Measurements from ENCODE around the gene EPM2A. TPM values are rescaled to one million over a fixed set of nuclear protein-coding genes. Genes with fewer than 3 reads are reported as not detected.

EPM2A gene
- total and polyA plus RNA-seq, 2 experiments from 2014 or later = 3.7 to 17.8 TPM

DNA sequence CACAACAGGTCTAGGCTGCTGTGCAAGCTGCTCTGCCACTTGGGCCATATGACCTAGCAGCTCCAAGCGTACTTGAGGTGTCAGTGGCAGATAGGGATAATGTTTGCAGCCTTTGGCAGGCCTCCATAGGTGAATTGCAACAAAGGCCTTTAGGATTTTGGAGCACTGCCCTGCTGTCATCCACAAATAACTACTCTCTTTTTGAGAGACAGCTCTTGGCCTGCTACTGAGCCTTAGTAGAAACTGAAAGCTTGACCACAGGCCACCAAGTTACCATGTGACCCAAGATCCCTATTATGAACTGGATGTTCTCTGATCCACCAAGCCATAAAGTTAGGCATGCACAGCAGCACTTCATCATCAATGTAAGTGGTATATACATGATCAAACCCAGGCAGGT, 49.4 kb upstream of the EPM2A start (continued):
- TF ChIP-seq, protein P1, sequence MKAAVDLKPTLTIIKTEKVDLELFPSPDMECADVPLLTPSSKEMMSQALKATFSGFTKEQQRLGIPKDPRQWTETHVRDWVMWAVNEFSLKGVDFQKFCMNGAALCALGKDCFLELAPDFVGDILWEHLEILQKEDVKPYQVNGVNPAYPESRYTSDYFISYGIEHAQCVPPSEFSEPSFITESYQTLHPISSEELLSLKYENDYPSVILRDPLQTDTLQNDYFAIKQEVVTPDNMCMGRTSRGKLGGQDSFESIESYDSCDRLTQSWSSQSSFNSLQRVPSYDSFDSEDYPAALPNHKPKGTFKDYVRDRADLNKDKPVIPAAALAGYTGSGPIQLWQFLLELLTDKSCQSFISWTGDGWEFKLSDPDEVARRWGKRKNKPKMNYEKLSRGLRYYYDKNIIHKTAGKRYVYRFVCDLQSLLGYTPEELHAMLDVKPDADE (IDR thresholded peaks at IDR 0.05) = no peak
- TF ChIP-seq STAT1 (IDR thresholded peaks at IDR 0.05; ENCODE audit: unreplicated experiment) (no peak), NANOG (IDR thresholded peaks at IDR 0.05; ENCODE audit: borderline replicate concordance) (no peak), EZH2phosphoT487 (IDR thresholded peaks at IDR 0.05; ENCODE audit: unreplicated experiment) (no peak), ZNF331 (CRISPR knock-in tag; IDR thresholded peaks at IDR 0.05; ENCODE audit: low read depth) (no peak), POLR2AphosphoS5 (IDR thresholded peaks at IDR 0.05; ENCODE audit: low read depth) (no peak), EZH2 (IDR thresholded peaks at IDR 0.05; ENCODE audit: low read depth, unreplicated experiment) (no peak), ZNF114 (CRISPR knock-in tag; IDR thresholded peaks at IDR 0.05) (no peak), CREB1 (CRISPR knock-in tag; IDR thresholded peaks at IDR 0.05; ENCODE audit: low read depth) (no peak)
- TF ChIP-seq, protein P2, sequence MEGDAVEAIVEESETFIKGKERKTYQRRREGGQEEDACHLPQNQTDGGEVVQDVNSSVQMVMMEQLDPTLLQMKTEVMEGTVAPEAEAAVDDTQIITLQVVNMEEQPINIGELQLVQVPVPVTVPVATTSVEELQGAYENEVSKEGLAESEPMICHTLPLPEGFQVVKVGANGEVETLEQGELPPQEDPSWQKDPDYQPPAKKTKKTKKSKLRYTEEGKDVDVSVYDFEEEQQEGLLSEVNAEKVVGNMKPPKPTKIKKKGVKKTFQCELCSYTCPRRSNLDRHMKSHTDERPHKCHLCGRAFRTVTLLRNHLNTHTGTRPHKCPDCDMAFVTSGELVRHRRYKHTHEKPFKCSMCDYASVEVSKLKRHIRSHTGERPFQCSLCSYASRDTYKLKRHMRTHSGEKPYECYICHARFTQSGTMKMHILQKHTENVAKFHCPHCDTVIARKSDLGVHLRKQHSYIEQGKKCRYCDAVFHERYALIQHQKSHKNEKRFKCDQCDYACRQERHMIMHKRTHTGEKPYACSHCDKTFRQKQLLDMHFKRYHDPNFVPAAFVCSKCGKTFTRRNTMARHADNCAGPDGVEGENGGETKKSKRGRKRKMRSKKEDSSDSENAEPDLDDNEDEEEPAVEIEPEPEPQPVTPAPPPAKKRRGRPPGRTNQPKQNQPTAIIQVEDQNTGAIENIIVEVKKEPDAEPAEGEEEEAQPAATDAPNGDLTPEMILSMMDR (conservative IDR thresholded peaks at IDR 0.05; ENCODE audit: low read depth in 2 of 2) = no peak

DNA sequence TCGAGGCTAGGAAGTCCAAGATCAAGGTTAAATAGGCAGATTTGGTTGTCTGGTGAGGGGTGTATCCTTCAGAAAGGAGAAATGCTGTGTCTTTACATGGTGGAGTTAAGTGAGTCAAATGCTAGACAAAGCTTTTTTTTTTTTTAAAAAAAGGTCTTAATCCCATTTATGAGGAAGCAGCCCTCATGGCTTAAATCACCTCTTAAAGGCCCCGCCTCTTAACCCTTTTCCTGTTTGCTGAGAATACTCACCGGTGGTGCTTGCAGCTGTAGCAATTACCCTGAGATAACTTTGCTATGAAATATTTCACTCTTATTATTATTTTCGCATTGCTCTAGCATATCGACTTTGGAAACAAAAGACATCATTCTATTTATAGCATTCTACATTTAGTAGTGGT, 48.5 kb upstream of the EPM2A start:
- no peak for DNase-seq (ENCODE audit: low spot score)
- no peaks in the 10 kb centered on the region for H3K4me1 Mint-ChIP-seq
- H3K27me3 Mint-ChIP-seq (ENCODE audit: insufficient read depth, low read depth, poor library complexity) = no peaks in the 10 kb centered on the region
- TF ChIP-seq, protein P1 (IDR thresholded peaks at IDR 0.05) = no peak
- TF ChIP-seq, protein P2 (conservative IDR thresholded peaks at IDR 0.05; ENCODE audit: low read depth in 2 of 2) = no peak
- TF ChIP-seq EZH2phosphoT487 (IDR thresholded peaks at IDR 0.05; ENCODE audit: unreplicated experiment) = no peak
- no peak for TF ChIP-seq JUNB (IDR thresholded peaks at IDR 0.05; ENCODE audit: unreplicated experiment)
- no peak for TF ChIP-seq NANOG (IDR thresholded peaks at IDR 0.05; ENCODE audit: borderline replicate concordance)
- TF ChIP-seq CREB1 (CRISPR knock-in tag; IDR thresholded peaks at IDR 0.05; ENCODE audit: low read depth) = no peak
- TF ChIP-seq, protein P3, sequence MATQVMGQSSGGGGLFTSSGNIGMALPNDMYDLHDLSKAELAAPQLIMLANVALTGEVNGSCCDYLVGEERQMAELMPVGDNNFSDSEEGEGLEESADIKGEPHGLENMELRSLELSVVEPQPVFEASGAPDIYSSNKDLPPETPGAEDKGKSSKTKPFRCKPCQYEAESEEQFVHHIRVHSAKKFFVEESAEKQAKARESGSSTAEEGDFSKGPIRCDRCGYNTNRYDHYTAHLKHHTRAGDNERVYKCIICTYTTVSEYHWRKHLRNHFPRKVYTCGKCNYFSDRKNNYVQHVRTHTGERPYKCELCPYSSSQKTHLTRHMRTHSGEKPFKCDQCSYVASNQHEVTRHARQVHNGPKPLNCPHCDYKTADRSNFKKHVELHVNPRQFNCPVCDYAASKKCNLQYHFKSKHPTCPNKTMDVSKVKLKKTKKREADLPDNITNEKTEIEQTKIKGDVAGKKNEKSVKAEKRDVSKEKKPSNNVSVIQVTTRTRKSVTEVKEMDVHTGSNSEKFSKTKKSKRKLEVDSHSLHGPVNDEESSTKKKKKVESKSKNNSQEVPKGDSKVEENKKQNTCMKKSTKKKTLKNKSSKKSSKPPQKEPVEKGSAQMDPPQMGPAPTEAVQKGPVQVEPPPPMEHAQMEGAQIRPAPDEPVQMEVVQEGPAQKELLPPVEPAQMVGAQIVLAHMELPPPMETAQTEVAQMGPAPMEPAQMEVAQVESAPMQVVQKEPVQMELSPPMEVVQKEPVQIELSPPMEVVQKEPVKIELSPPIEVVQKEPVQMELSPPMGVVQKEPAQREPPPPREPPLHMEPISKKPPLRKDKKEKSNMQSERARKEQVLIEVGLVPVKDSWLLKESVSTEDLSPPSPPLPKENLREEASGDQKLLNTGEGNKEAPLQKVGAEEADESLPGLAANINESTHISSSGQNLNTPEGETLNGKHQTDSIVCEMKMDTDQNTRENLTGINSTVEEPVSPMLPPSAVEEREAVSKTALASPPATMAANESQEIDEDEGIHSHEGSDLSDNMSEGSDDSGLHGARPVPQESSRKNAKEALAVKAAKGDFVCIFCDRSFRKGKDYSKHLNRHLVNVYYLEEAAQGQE (IDR thresholded peaks at IDR 0.05; ENCODE audit: unreplicated experiment) = no peak
- no peak for TF ChIP-seq POLR2AphosphoS5 (IDR thresholded peaks at IDR 0.05; ENCODE audit: low read depth)
- TF ChIP-seq EZH2 (IDR thresholded peaks at IDR 0.05; ENCODE audit: low read depth, unreplicated experiment) = no peak
- TF ChIP-seq STAT1 (IDR thresholded peaks at IDR 0.05; ENCODE audit: unreplicated experiment) = no peak
- TF ChIP-seq ZNF114 (CRISPR knock-in tag; IDR thresholded peaks at IDR 0.05) = no peak

More for the DNA sequence above, 48.5 kb upstream of the EPM2A start:
- H3K4me3 Mint-ChIP-seq = no peak overlapping the region
- 0 out of 2 replicates have a peak, but pooled peaks cover 7% of the 10 kb centered on the region for H3K9me2 ChIP-seq (ENCODE audit: insufficient read depth)
- no peaks in the 10 kb centered on the region; the same call in 1 of the 2 replicates for H4K20me1 ChIP-seq (replicated peaks; ENCODE audit: insufficient read depth)
- no peaks in the 10 kb centered on the region for H3K27me3 ChIP-seq (ENCODE audit: insufficient read depth)
- H2AFZ ChIP-seq = no peak overlapping the region
- no peaks in the 10 kb centered on the region for H3K36me3 ChIP-seq (ENCODE audit: insufficient read depth)
- H3K9me3 Mint-ChIP-seq = no peaks in the 10 kb centered on the region; the same call in 1 of the 3 replicates
- no peaks in the 10 kb centered on the region for H3K4me1 ChIP-seq (ENCODE audit: insufficient read depth)
- no peak for ATAC-seq
- H3K27ac Mint-ChIP-seq = no peak overlapping the region
- peaks cover 16% of the 10 kb centered on the region for H3K36me3 Mint-ChIP-seq (ENCODE audit: low read depth)
- no peak overlapping the region for H3K4me3 ChIP-seq
- H3K79me2 ChIP-seq (replicated peaks; ENCODE audit: insufficient read depth) = no peaks in the 10 kb centered on the region
- H3K27ac ChIP-seq (ENCODE audit: low read depth) = no peak overlapping the region
- no peaks in the 10 kb centered on the region for H3F3A ChIP-seq (replicated peaks; ENCODE audit: low read depth)
- H3K4me2 ChIP-seq = no peak overlapping the region
